Memory B cell (primary cell): ENCODE measurements around the gene CITED2.

Experiments used
- ATAC-seq: fragments of 150-1000 bp; cut with Tn5 transposase; 2 replicates; pipeline ENCODE4 v1.10.0; 2021; ENCODE audit warnings: low read depth, mild to moderate bottlenecking, moderate library complexity
- DNase-seq, 2 donors: peaks; one replicate each; pipeline ENCODE4 v3.0.0; 2022; ENCODE audit warnings: low spot score in 2 of 2
- H3K27ac Mint-ChIP-seq: one replicate; pipeline ENCODE4 v1.8.0; 2022; ENCODE audit warnings: mild to moderate bottlenecking, moderate library complexity, mixed read lengths
- H3K27me3 Mint-ChIP-seq: one replicate; pipeline ENCODE4 v1.8.0; 2022; ENCODE audit warnings: mixed read lengths
- H3K36me3 Mint-ChIP-seq: one replicate; pipeline ENCODE4 v1.8.0; 2022; ENCODE audit warnings: mild to moderate bottlenecking, mixed read lengths
- H3K4me1 Mint-ChIP-seq: one replicate; pipeline ENCODE4 v1.8.0; 2022; ENCODE audit warnings: mixed read lengths
- H3K4me3 Mint-ChIP-seq: one replicate; pipeline ENCODE4 v1.8.0; 2022; ENCODE audit warnings: mild to moderate bottlenecking, moderate library complexity, mixed read lengths
- H3K9me3 Mint-ChIP-seq: one replicate; pipeline ENCODE4 v1.8.0; 2022; ENCODE audit warnings: mixed read lengths

Gene CITED2

DNA sequence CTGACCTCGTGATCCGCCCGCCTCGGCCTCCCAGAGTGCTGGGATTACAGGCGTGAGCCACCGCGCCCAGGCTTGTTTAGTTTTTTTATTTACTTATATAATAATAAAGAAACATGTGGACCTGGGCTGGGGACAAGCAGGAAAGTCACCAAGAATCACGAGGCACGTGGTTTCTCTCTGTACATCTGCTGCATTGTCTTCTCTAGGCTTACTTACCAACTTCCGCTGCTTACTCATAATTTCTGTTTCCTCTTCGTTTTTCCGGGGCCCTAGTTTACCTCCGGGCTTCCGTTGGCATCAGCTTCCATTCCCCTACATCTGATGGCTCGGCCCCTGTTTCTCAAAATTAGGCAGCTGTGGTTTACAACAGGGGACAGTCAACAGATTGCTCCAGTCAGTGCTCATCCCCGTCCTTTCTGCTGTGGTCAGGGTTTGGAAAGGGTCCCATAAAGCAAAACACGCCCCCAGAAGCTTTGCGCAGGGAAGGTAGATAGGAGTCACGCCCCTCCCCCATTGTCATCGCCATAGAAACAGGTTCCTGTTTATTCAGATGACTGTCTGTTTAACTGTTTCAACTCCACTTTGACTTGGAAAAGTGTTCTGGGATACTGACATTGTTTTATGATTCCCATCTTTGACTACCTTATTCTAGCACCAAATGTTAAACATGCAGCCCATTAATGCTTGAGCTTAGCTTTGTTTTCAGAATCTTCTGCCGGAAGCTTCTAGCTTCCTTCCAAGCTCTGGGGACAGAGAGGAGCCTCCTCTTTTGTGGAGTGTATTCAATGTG is 50.7 kb downstream of the CITED2 start:
- H3K36me3 Mint-ChIP-seq, result peaks cover 8% of the 10 kb centered on the region
- H3K4me3 Mint-ChIP-seq, result peak overlapping the region; percentile 95
- H3K9me3 Mint-ChIP-seq, result no peaks in the 10 kb centered on the region
- no peaks in the 10 kb centered on the region for H3K27me3 Mint-ChIP-seq
- peak overlapping the region; percentile 98 for H3K27ac Mint-ChIP-seq
- H3K4me1 Mint-ChIP-seq, result peaks cover 20% of the 10 kb centered on the region
- ATAC-seq (peak; percentile 80), DNase-seq (peak; percentile 60 to 66)
